ENCODE measurements around the gene RAPGEF2.
"Not testable (repeated sequence)": the region's sequence is repeated elsewhere in the genome, so short reads cannot be mapped to it uniquely, and the experiment has no call there.

RAPGEF2 gene

DNA sequence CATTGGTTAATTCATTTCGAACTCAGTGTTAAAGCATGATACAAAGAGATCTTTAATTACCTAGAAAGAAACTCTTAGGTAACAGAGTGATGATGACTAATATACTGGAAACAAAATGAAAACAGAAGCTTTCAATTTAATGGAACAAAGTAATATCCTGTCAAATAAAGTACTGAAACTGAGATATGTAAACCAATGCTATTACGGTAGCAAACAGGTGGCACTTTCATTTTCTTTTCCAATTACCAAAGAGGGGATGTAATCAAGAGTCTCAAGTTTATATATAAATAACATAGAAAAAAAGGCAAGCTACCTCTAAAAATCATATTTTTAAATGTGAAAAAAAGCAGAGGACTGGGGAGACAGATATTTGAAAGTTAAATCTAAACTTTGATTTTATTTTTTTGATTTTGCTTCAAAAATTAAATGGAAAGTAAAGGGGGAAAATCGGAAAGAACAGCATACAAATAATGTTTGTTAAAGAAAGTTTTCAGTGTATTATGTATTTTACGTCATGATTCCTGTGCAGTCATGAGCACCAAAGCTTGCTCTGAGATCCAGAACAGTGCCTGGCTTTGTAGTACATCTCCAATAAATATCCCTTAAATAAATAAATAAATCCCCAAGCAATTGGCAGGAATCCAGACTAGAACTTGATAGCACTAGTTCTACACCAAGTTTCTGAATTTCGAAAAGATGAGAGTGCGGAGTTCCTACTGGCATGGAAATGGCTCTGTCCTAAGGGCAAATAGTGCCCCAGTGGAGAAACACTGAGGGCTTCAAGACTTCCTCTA is 25.0 kb upstream of the RAPGEF2 start:
- H3K27ac Mint-ChIP-seq = peak overlapping the region; percentile 91
- no peaks in the 10 kb centered on the region for H3K27me3 Mint-ChIP-seq
- H3K9me3 Mint-ChIP-seq (ENCODE audit: low read depth) = no peaks in the 10 kb centered on the region
- peaks cover 20% of the 10 kb centered on the region for H3K4me1 Mint-ChIP-seq (ENCODE audit: low read depth)
- H3K4me3 Mint-ChIP-seq = peak overlapping the region; percentile 70
- H3K36me3 Mint-ChIP-seq = peaks cover 2% of the 10 kb centered on the region

DNA sequence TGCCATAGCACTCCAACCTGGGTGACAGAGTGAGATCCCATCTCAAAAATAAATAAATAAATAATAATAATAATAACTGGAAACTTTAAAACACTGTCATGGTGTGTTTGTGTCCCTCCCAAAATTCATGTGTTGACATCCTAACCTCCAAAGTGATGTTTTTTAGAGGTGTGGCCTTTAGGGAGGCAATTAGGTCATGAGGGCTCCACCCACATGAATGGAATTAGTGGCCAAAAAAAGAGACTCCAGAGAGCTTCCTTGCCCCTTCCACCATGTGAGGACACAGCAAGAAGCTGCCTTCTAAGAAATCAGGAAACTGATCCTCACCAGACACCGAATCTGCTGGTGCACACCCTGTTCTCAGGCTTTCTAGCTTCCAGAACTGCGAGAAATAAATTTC is 23.8 kb upstream of the RAPGEF2 start:
- Mint-ChIP-seq H3K27ac (no peak overlapping the region), H3K4me1 (ENCODE audit: low read depth) (peaks cover 20% of the 10 kb centered on the region), H3K36me3 (peaks cover 2% of the 10 kb centered on the region), H3K27me3 (peaks cover 3% of the 10 kb centered on the region), H3K9me3 (ENCODE audit: low read depth) (no peaks in the 10 kb centered on the region), H3K4me3 (no peak overlapping the region)

DNA sequence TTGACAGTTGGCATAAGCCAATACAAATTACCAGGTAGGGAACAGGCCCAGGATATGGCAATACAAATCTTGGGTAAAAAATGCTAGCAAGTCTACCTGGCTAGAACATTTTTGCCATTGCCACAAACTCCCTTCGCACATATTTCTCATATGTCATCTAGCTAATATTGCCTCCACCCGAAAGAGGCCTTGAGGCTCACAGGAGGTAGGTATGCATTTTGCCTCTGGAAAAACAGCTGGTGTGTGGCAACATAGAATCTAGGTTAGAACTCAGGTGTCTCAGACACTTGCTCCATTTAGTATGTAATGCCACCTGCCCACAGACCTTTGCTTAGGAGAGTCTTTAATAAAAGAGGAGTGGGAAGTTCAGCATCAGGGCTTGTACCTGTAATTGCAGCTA is 16.3 kb upstream of the RAPGEF2 start:
- H3K27me3 Mint-ChIP-seq = peaks cover 3% of the 10 kb centered on the region
- no peaks in the 10 kb centered on the region for H3K4me1 Mint-ChIP-seq (ENCODE audit: low read depth)
- H3K27ac Mint-ChIP-seq = no peak overlapping the region
- peaks cover 2% of the 10 kb centered on the region for H3K36me3 Mint-ChIP-seq
- no peak overlapping the region for H3K4me3 Mint-ChIP-seq
- H3K9me3 Mint-ChIP-seq (ENCODE audit: low read depth) = no peaks in the 10 kb centered on the region

DNA sequence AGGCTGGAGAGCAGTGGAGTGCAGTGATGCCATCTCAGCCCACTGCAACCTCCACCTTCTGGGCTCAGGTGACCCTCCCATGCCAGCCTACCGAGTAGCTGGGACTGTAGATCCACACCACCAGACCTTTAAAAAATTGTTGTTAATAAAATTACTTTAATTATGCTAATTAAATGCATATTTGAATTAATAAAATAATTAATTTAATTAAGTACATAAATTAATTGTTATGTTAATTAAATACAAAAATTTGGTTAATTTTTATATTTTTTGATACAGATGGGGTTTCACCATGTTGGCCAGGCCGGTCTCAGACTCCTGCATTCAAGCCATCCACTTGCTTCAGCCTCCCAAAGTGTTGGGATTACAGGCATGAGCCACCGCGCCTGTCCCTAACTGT is 12.6 kb upstream of the RAPGEF2 start:
- Mint-ChIP-seq H3K9me3 (ENCODE audit: low read depth) (no peaks in the 10 kb centered on the region), H3K4me3 (no peak overlapping the region), H3K4me1 (ENCODE audit: low read depth) (no peaks in the 10 kb centered on the region), H3K27ac (no peak overlapping the region), H3K27me3 (no peaks in the 10 kb centered on the region), H3K36me3 (peaks cover under 1% of the 10 kb centered on the region)

DNA sequence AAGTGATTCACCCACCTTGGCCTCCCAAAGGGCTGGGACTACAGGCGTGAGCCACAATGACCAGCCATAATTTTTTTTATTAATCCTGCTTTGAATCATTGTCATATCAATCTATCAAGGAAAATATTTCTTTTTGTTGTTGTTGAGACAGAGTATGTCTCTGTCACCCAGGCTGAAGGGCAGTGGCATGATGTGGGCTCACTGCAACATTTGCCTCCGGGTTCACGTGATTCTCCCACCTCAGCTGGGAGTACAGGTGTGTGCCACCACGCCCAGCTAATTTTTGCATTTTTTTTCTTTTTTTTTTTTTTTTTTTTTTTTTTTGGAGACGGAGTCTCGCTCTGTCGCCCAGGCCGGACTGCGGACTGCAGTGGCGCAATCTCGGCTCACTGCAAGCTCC is 8.7 kb upstream of the RAPGEF2 start:
- H3K36me3 Mint-ChIP-seq; H3K9me3 Mint-ChIP-seq (ENCODE audit: low read depth); H3K27ac Mint-ChIP-seq; H3K4me3 Mint-ChIP-seq; H3K4me1 Mint-ChIP-seq (ENCODE audit: low read depth); H3K27me3 Mint-ChIP-seq: not testable (repeated sequence)

DNA sequence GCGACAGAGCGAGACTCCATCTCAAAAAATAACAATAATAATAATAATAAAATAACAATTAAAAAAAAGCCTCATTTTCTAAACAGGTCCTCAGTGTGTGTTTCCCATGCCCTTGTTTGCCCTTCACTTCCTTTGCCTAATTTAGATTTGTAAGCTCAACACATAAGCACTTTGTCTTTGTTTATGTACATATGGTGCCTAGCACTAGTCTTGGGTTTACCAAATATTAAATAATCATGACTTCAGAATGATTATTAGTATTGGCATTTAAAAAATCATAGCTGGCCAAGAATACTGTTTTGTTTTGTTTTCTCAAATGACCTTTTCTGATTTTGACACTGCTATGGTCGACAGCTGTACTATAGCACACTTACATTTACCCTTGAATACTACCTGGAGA is 6.4 kb upstream of the RAPGEF2 start:
- Mint-ChIP-seq H3K4me1 (ENCODE audit: low read depth) (peaks cover 7% of the 10 kb centered on the region), H3K27ac (no peak overlapping the region), H3K9me3 (ENCODE audit: low read depth) (no peaks in the 10 kb centered on the region), H3K4me3 (no peak overlapping the region), H3K27me3 (peaks cover 3% of the 10 kb centered on the region), H3K36me3 (no peaks in the 10 kb centered on the region)

DNA sequence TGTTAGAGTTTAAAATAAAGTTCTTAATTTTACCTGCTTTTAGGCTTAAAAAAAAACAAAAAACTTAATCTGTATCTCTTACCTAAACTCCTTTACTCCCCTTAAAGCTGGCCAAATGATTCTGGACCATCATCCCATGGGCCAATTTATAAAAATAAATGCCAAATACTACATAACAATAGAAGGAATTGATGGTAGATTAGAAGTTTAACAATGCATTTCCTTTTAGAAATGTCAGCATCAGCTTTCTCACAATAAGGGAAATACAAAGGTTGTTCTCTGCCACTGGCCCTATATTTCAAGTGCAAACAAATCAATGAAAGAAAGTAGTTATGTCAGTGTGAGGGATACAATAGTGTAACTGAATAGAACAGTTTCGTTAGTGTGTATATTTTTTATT is 5.7 kb upstream of the RAPGEF2 start:
- Mint-ChIP-seq H3K36me3 (no peaks in the 10 kb centered on the region), H3K27ac (no peak overlapping the region), H3K9me3 (ENCODE audit: low read depth) (no peaks in the 10 kb centered on the region), H3K27me3 (peaks cover 3% of the 10 kb centered on the region), H3K4me3 (no peak overlapping the region), H3K4me1 (ENCODE audit: low read depth) (peaks cover 14% of the 10 kb centered on the region)

DNA sequence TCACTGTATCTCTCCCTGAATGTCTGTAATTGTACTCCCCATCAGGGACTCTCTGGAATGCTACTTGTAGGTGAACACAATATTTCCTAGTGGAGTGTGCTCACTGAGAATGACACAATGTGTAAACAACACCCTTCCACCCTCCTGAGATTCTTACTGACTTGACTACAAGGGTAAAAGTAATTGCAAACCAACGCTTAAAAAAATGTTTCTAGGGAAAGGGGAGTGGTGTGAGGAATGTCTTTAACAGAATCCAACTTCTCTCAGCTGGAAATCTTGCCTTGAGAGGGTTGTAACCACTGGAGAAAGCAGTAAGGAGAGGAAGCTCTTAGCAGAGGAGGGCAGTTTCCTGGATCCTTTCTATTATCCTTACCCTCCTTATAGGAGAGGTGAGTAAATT is 5.1 kb upstream of the RAPGEF2 start:
- H3K27me3 Mint-ChIP-seq = peaks cover 3% of the 10 kb centered on the region
- no peak overlapping the region for H3K4me3 Mint-ChIP-seq
- H3K9me3 Mint-ChIP-seq (ENCODE audit: low read depth) = no peaks in the 10 kb centered on the region
- no peak overlapping the region for H3K27ac Mint-ChIP-seq
- no peaks in the 10 kb centered on the region for H3K36me3 Mint-ChIP-seq
- H3K4me1 Mint-ChIP-seq (ENCODE audit: low read depth) = peaks cover 16% of the 10 kb centered on the region

DNA sequence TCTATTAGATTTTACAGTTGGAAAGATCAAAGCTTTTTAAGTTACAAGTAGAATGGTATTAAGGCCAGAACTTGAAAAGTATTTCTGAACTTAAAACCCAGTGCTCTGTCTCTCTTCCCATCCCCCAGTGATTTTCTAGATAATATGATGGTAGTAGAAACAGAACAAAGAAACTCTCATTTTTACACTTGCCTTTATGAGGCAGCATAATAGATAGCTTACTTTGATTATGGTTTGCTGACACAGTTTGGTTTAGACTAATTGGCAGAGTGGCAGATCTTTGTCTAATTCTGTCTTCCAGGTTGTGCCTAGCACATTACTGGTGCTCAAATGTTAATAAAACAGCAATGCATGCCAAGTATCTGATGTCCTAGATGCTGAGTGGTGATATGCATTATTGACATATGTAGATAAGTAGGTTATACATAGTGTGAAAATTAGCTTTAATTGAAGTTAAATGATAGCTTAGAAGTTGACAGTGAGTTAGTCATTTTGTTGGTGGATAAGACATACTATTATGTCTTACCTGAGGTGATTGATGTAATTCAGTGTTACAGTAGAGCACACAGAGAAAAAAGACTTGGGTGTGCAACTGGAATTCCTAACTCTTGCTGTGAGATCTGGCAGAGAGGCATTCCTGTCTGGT is 4.3 kb upstream of the RAPGEF2 start:
- peaks cover 16% of the 10 kb centered on the region for H3K4me1 Mint-ChIP-seq (ENCODE audit: low read depth)

DNA sequence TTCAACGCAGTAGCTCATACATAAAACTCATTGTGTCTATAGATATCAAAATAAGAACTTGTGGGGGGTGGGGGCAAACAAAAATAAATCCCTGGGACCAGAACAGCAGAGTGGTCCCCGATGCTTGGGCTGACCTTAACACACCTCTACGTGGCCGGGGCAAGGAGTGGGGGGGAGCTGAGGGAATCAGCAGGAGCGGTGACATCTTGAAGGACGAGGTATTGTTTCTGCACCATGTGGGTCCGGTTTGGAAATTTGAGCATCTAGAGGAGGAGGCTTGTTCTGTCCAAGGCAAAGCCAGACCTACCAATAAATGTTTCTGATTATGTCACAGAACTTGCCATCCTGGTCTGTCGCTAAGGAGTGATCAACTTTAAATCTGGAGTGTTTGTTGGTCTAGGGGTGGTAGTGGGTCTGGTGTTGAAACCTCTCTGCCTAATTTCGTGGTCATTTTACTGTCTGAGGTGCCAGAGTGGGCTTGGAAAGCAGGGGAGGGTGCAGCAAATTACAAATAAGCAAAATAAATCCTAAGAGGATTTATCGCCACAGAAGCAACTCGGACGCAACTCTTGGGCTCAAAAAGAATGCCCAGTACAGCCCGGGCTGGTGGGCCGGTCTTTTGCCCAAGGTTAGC is 774 bp upstream of the RAPGEF2 start:
- Mint-ChIP-seq H3K36me3 (no peaks in the 10 kb centered on the region), H3K27ac (peak overlapping the region; percentile 70), H3K4me1 (ENCODE audit: low read depth) (peaks cover 42% of the 10 kb centered on the region), H3K9me3 (ENCODE audit: low read depth) (no peaks in the 10 kb centered on the region), H3K27me3 (no peaks in the 10 kb centered on the region), H3K4me3 (peak overlapping the region; percentile 87)

More for the DNA sequence above, 4.3 kb upstream of the RAPGEF2 start:
- peaks cover 3% of the 10 kb centered on the region for H3K27me3 Mint-ChIP-seq
- H3K4me3 Mint-ChIP-seq = no peak overlapping the region
- H3K27ac Mint-ChIP-seq = no peak overlapping the region
- H3K36me3 Mint-ChIP-seq = no peaks in the 10 kb centered on the region
- H3K9me3 Mint-ChIP-seq (ENCODE audit: low read depth) = no peaks in the 10 kb centered on the region

DNA sequence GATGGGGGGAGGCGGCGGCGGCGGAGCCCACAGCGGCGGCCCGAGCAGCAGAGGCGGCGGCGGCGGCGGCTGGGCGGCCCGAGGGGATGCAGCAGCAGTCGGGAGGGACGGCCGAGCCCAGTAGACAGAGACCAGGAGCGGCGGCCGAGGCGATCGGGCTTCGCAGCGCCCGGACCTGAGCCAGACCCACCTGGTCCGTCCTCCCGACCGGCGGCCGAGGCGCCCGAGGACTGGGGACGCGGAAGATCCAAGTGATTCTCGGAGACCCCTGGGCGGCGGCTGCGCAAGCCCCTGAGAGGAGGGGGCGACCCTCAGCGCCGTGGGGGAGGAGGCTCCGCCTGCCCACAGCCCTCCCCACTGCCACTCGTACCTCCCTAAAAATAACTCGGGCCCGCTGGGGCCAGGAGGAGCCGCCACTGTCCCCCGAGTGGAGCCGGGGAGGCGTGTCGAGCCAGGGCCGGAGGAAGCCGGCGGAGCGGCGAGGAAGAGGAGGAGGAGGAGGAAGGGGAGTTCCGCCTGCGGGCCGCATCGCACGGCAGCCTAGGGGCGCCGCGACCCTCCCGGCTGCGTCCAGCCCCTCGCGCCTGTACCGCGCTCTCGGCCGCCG is 608 bp downstream of the RAPGEF2 start:
- peak overlapping the region; percentile 53 for H3K4me3 Mint-ChIP-seq
- H3K27ac Mint-ChIP-seq = no peak overlapping the region
- no peaks in the 10 kb centered on the region for H3K36me3 Mint-ChIP-seq
- peaks cover 51% of the 10 kb centered on the region for H3K4me1 Mint-ChIP-seq (ENCODE audit: low read depth)
- no peaks in the 10 kb centered on the region for H3K27me3 Mint-ChIP-seq
- H3K9me3 Mint-ChIP-seq (ENCODE audit: low read depth) = no peaks in the 10 kb centered on the region

DNA sequence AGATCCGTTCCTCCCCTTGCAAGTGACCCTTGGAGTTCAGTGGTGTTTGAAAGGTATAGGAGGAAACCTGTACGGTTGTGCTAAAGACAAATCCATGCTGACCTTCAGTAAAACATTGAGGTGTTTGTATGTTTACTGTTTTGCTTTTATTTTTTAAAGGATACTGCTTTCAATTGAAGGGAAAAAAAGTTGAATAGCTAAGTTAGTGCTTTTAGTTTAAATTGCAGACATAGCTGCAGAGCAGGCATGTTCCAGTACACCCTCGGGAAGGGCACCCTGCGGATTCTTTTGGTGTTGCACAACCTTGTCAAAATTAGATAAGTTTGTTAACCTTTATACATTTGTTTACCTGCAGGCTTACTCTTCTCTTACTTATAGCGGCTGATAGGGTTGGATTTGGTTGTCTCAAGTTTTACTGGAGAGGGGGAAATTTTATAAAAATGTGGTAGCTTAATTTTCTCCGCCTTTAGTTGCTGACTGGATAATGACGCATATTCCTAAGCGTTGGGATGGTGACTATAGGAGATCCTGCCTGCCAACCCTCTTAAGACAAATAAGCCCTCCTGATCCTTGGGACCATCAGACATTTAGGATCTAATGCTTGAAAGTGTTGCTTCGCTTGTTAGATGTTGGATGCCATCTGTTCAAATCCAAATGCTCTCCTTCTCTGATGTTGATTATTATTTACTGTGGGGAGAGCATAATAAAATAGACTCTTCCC is 2.0 kb downstream of the RAPGEF2 start:
- Mint-ChIP-seq H3K27me3 (no peaks in the 10 kb centered on the region), H3K9me3 (ENCODE audit: low read depth) (no peaks in the 10 kb centered on the region), H3K27ac (peak overlapping the region; percentile 75), H3K4me3 (peak overlapping the region; percentile 91), H3K4me1 (ENCODE audit: low read depth) (peaks cover 60% of the 10 kb centered on the region), H3K36me3 (no peaks in the 10 kb centered on the region)

DNA sequence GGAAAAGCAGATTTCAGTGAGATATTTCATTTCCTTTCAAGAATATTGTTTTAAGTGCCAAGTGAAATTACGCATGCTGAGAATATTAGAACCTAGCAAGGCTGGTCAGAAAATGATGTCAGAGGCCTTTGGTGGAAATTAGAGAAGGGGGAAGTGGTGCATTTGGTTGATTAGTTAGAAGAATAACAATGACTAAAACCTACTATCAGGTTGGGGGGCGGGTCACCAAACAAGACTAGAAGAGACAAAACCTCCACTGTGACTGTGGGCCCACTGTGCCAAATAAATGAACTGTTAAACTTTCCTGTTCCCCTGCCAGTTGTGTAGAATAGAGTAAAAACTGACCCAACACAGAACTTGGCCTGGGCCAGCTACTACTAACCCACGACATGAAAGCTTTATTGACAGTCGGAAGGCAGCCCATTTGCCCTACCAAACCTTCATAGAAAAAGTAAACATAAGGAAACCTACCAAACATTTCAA is 2.9 kb downstream of the RAPGEF2 start:
- peak overlapping the region; percentile 91 for H3K4me3 Mint-ChIP-seq
- no peaks in the 10 kb centered on the region for H3K36me3 Mint-ChIP-seq
- no peaks in the 10 kb centered on the region for H3K27me3 Mint-ChIP-seq
- H3K4me1 Mint-ChIP-seq (ENCODE audit: low read depth) = peaks cover 60% of the 10 kb centered on the region
- H3K27ac Mint-ChIP-seq = peak overlapping the region; percentile 37
- no peaks in the 10 kb centered on the region for H3K9me3 Mint-ChIP-seq (ENCODE audit: low read depth)

DNA sequence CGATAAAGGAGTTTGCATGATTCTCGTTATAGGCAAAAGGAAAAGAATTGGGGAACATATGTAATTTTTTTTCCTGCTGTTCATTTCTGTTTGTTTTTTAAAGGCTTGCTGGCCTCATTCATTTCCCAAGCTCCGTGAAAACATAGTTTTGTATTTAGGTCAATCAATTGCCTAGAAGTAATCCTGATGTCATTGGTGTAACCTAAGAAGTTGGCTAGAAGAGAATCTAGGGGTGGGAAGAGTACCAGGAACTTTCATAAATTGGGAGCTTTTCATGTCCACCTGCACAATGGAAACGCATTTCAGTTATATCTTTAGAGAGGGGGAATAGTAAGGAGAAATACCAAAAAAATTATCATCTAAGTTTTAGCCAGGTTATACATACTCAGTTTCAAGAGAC is 3.8 kb downstream of the RAPGEF2 start:
- H3K27me3 Mint-ChIP-seq = no peaks in the 10 kb centered on the region
- peak overlapping the region; percentile 0 for H3K4me3 Mint-ChIP-seq
- no peaks in the 10 kb centered on the region for H3K9me3 Mint-ChIP-seq (ENCODE audit: low read depth)
- H3K4me1 Mint-ChIP-seq (ENCODE audit: low read depth) = peaks cover 55% of the 10 kb centered on the region
- no peaks in the 10 kb centered on the region for H3K36me3 Mint-ChIP-seq
- peak overlapping the region; percentile 35 for H3K27ac Mint-ChIP-seq
